ENCODE measurements around the gene GSTT4.
A peak's percentile ranks its signal among the peaks of the same experiment; 100 is the strongest.
"Not testable (repeated sequence)": the region's sequence is repeated elsewhere in the genome, so short reads cannot be mapped to it uniquely, and the experiment has no call there.

The GSTT4 gene

GRCh38 chr22:23986089-23986488 is 19.2 kb downstream of the GSTT4 start:
- DNase-seq (ENCODE audit: low read depth); H3K27me3 ChIP-seq (replicated peaks; ENCODE audit: control insufficient read depth, insufficient read depth, low read length); H3K9me3 ChIP-seq (ENCODE audit: control insufficient read depth, low read length); H3K9ac ChIP-seq (ENCODE audit: low read length); H3K4me1 ChIP-seq (ENCODE audit: control insufficient read depth, insufficient read depth, low read length); H3K36me3 ChIP-seq (ENCODE audit: control insufficient read depth, insufficient read depth, low read length, severe bottlenecking); H3K4me3 ChIP-seq (ENCODE audit: low read length): not testable (repeated sequence)

GRCh38 chr22:23984430-23984829 is 20.8 kb downstream of the GSTT4 start:
- H3K4me3 ChIP-seq (ENCODE audit: low read length): no peak overlapping the region
- no peaks in the 10 kb centered on the region for H3K9me3 ChIP-seq (ENCODE audit: control insufficient read depth, low read length)
- H3K36me3 ChIP-seq (ENCODE audit: control insufficient read depth, insufficient read depth, low read length, severe bottlenecking): no peaks in the 10 kb centered on the region
- H3K9ac ChIP-seq (ENCODE audit: low read length): no peak overlapping the region
- DNase-seq (ENCODE audit: low read depth): peak; percentile 65
- peaks cover under 1% of the 10 kb centered on the region for H3K4me1 ChIP-seq (ENCODE audit: control insufficient read depth, insufficient read depth, low read length)
- no peaks in the 10 kb centered on the region for H3K27me3 ChIP-seq (replicated peaks; ENCODE audit: control insufficient read depth, insufficient read depth, low read length)

GRCh38 chr22:23980567-23980966 is 24.7 kb downstream of the GSTT4 start:
- not testable (repeated sequence) for H3K36me3 ChIP-seq (ENCODE audit: control insufficient read depth, insufficient read depth, low read length, severe bottlenecking); H3K4me1 ChIP-seq (ENCODE audit: control insufficient read depth, insufficient read depth, low read length); DNase-seq (ENCODE audit: low read depth); H3K9ac ChIP-seq (ENCODE audit: low read length); H3K9me3 ChIP-seq (ENCODE audit: control insufficient read depth, low read length); H3K27me3 ChIP-seq (replicated peaks; ENCODE audit: control insufficient read depth, insufficient read depth, low read length); H3K4me3 ChIP-seq (ENCODE audit: low read length)

GRCh38 chr22:23979557-23980240 is 25.6 kb downstream of the GSTT4 start, which contains the start of gene GSTT2:
GSTT2 (plus strand) TSS chr22:23980134.
- H3K4me3 ChIP-seq (ENCODE audit: low read length): not testable (repeated sequence)

GRCh38 chr22:23977304-23977703 is 27.9 kb downstream of the GSTT4 start:
- not testable (repeated sequence) for H3K9me3 ChIP-seq (ENCODE audit: control insufficient read depth, low read length); H3K27me3 ChIP-seq (replicated peaks; ENCODE audit: control insufficient read depth, insufficient read depth, low read length); H3K4me3 ChIP-seq (ENCODE audit: low read length); DNase-seq (ENCODE audit: low read depth); H3K9ac ChIP-seq (ENCODE audit: low read length); H3K4me1 ChIP-seq (ENCODE audit: control insufficient read depth, insufficient read depth, low read length); H3K36me3 ChIP-seq (ENCODE audit: control insufficient read depth, insufficient read depth, low read length, severe bottlenecking)

More at GRCh38 chr22:23979557-23980240, 25.6 kb downstream of the GSTT4 start, which contains the start of gene GSTT2:
- not testable (repeated sequence) for H3K9me3 ChIP-seq (ENCODE audit: control insufficient read depth, low read length); DNase-seq (ENCODE audit: low read depth); H3K9ac ChIP-seq (ENCODE audit: low read length); H3K27me3 ChIP-seq (replicated peaks; ENCODE audit: control insufficient read depth, insufficient read depth, low read length); H3K36me3 ChIP-seq (ENCODE audit: control insufficient read depth, insufficient read depth, low read length, severe bottlenecking); H3K4me1 ChIP-seq (ENCODE audit: control insufficient read depth, insufficient read depth, low read length)

GRCh38 chr22:23974836-23975352 is 30.4 kb downstream of the GSTT4 start:
- H3K4me3 ChIP-seq (ENCODE audit: low read length); DNase-seq (ENCODE audit: low read depth); H3K4me1 ChIP-seq (ENCODE audit: control insufficient read depth, insufficient read depth, low read length); H3K27me3 ChIP-seq (replicated peaks; ENCODE audit: control insufficient read depth, insufficient read depth, low read length); H3K9me3 ChIP-seq (ENCODE audit: control insufficient read depth, low read length); H3K9ac ChIP-seq (ENCODE audit: low read length): not testable (repeated sequence)
- H3K36me3 ChIP-seq (ENCODE audit: control insufficient read depth, insufficient read depth, low read length, severe bottlenecking): peaks cover 21% of the 10 kb centered on the region

- H3K36me3 ChIP-seq (ENCODE audit: control insufficient read depth, insufficient read depth, low read length, severe bottlenecking): peaks cover 26% of the 10 kb centered on the region
- H3K9me3 ChIP-seq (ENCODE audit: control insufficient read depth, low read length); DNase-seq (ENCODE audit: low read depth); H3K27me3 ChIP-seq (replicated peaks; ENCODE audit: control insufficient read depth, insufficient read depth, low read length); H3K4me1 ChIP-seq (ENCODE audit: control insufficient read depth, insufficient read depth, low read length); H3K4me3 ChIP-seq (ENCODE audit: low read length); H3K9ac ChIP-seq (ENCODE audit: low read length): not testable (repeated sequence)
These were observed 30.9 kb downstream of the GSTT4 start, which contains the start of gene DDT for GRCh38 chr22:23974345-23974744. DDT (minus strand) TSS chr22:23974441; CDS start chr22:23974414, 27 bp downstream.

GRCh38 chr22:23971927-23972326 is 33.3 kb downstream of the GSTT4 start:
- H3K27me3 ChIP-seq (replicated peaks; ENCODE audit: control insufficient read depth, insufficient read depth, low read length); H3K4me1 ChIP-seq (ENCODE audit: control insufficient read depth, insufficient read depth, low read length); H3K9me3 ChIP-seq (ENCODE audit: control insufficient read depth, low read length); DNase-seq (ENCODE audit: low read depth); H3K4me3 ChIP-seq (ENCODE audit: low read length): not testable (repeated sequence)
- Histone ChIP-seq H3K36me3 (ENCODE audit: control insufficient read depth, insufficient read depth, low read length, severe bottlenecking) (peaks cover 29% of the 10 kb centered on the region), H3K9ac (ENCODE audit: low read length) (peak overlapping the region; percentile 18)

GRCh38 chr22:23970816-23971486 is 34.3 kb downstream of the GSTT4 start:
- no peak overlapping the region for H3K4me3 ChIP-seq (ENCODE audit: low read length)
- H3K9me3 ChIP-seq (ENCODE audit: control insufficient read depth, low read length): no peaks in the 10 kb centered on the region
- DNase-seq (ENCODE audit: low read depth): no peak
- H3K36me3 ChIP-seq (ENCODE audit: control insufficient read depth, insufficient read depth, low read length, severe bottlenecking): peaks cover 29% of the 10 kb centered on the region
- H3K4me1 ChIP-seq (ENCODE audit: control insufficient read depth, insufficient read depth, low read length): peaks cover 3% of the 10 kb centered on the region
- H3K27me3 ChIP-seq (replicated peaks; ENCODE audit: control insufficient read depth, insufficient read depth, low read length): no peaks in the 10 kb centered on the region
- peak overlapping the region; percentile 18 for H3K9ac ChIP-seq (ENCODE audit: low read length)

- H3K9me3 ChIP-seq (ENCODE audit: control insufficient read depth, low read length): no peaks in the 10 kb centered on the region
- DNase-seq (ENCODE audit: low read depth): no peak
- H3K36me3 ChIP-seq (ENCODE audit: control insufficient read depth, insufficient read depth, low read length, severe bottlenecking): peaks cover 29% of the 10 kb centered on the region
- H3K4me1 ChIP-seq (ENCODE audit: control insufficient read depth, insufficient read depth, low read length): peaks cover 3% of the 10 kb centered on the region
- H3K27me3 ChIP-seq (replicated peaks; ENCODE audit: control insufficient read depth, insufficient read depth, low read length): no peaks in the 10 kb centered on the region
- no peak overlapping the region for H3K9ac ChIP-seq (ENCODE audit: low read length)
- H3K4me3 ChIP-seq (ENCODE audit: low read length): no peak overlapping the region
These were observed 35.0 kb downstream of the GSTT4 start for GRCh38 chr22:23970201-23970641.

- DNase-seq (ENCODE audit: low read depth): no peak
- H3K9me3 ChIP-seq (ENCODE audit: control insufficient read depth, low read length): no peaks in the 10 kb centered on the region
- H3K9ac ChIP-seq (ENCODE audit: low read length): no peak overlapping the region
- H3K4me3 ChIP-seq (ENCODE audit: low read length): no peak overlapping the region
- no peaks in the 10 kb centered on the region for H3K27me3 ChIP-seq (replicated peaks; ENCODE audit: control insufficient read depth, insufficient read depth, low read length)
- peaks cover 3% of the 10 kb centered on the region for H3K4me1 ChIP-seq (ENCODE audit: control insufficient read depth, insufficient read depth, low read length)
- peaks cover 29% of the 10 kb centered on the region for H3K36me3 ChIP-seq (ENCODE audit: control insufficient read depth, insufficient read depth, low read length, severe bottlenecking)
These were observed 36.2 kb downstream of the GSTT4 start for GRCh38 chr22:23969071-23969470.

Data from adipocyte (in vitro differentiated cells).